Neural crest cell (in vitro differentiated cells): Measurements from ENCODE around the gene CHAF1A. TPM values are rescaled to one million over a fixed set of nuclear protein-coding genes. Genes with fewer than 3 reads are reported as not detected.

ENCODE experiments used
- DNase-seq: peaks from one replicate; pipeline ENCODE4 v3.0.0; 2021; ENCODE audit warnings: low read depth, mixed read lengths, low spot score
- H3K27ac Mint-ChIP-seq: one replicate; pipeline ENCODE4 v1.8.0; 2021; ENCODE audit warnings: mild to moderate bottlenecking, mixed read lengths; ENCODE audit not compliant: unreplicated experiment
- H3K27me3 Mint-ChIP-seq: 2 replicates; pipeline ENCODE4 v1.8.0; 2021; ENCODE audit warnings: low read depth, mild to moderate bottlenecking, mixed read lengths
- H3K36me3 Mint-ChIP-seq: 2 replicates; pipeline ENCODE4 v1.8.0; 2021; ENCODE audit warnings: low read depth, mild to moderate bottlenecking, mixed read lengths
- H3K4me1 Mint-ChIP-seq: 2 replicates; pipeline ENCODE4 v1.8.0; 2021; ENCODE audit warnings: mixed read lengths
- H3K4me3 Mint-ChIP-seq: one replicate; pipeline ENCODE4 v1.8.0; 2021; ENCODE audit warnings: mild to moderate bottlenecking, mixed read lengths
- H3K9me3 Mint-ChIP-seq: 2 replicates; pipeline ENCODE4 v1.8.0; 2021; ENCODE audit warnings: mixed read lengths
- CTCF ChIP-seq: fragments of 200-600 bp; sonication (generic); conservative IDR thresholded peaks from 2 replicates; pipeline ENCODE4 v1.5.0; 2021; ENCODE audit warnings: antibody characterized with exemption, mild to moderate bottlenecking
- total RNA-seq: library from RNA; stranded (reverse); gene quantifications from 2 replicates; pipeline ENCODE4 v1.2.1, GENCODE V29; 2021

Gene CHAF1A
- total RNA-seq, 1 donor from 2014 or later: 120 TPM

- peak overlapping the region; percentile 91 for H3K4me3 Mint-ChIP-seq
- H3K36me3 Mint-ChIP-seq: peaks cover 4% of the 10 kb centered on the region
- peaks cover 15% of the 10 kb centered on the region for H3K4me1 Mint-ChIP-seq
- H3K27me3 Mint-ChIP-seq: no peaks in the 10 kb centered on the region
- H3K9me3 Mint-ChIP-seq: no peaks in the 10 kb centered on the region
- peak overlapping the region; percentile 74 for H3K27ac Mint-ChIP-seq
- no peak for DNase-seq
- TF ChIP-seq CTCF: no peak
Measured at GRCh38 chr19:4473763-4474513, 71.5 kb downstream of the CHAF1A start.

DNA sequence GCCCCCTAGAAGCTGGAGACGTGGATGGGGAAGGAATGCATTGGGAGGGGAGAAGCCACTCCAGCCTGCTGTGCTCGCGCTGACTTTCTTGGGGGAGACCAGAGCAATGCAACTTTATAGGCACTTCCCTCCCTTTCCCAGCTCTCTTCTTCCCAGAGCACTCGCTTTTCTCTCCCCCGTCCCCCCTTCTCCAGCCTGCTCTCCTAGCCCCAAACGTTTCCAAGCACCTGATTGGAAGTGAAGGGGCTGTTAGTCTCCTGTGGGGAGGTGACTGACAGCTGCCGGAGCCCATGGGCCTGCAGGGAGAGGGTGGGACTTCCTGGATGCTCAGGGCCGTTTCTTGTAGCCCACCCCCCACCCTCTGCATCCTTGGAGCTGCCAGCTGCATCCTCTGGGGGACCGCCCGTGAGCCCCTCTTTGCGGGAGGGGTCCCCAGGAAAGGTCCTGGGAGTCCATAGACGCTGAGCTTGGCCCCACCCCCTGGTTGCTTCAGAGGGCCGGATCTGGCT, 72.1 kb downstream of the CHAF1A start:
- H3K4me3 Mint-ChIP-seq: peak overlapping the region; percentile 91
- H3K27ac Mint-ChIP-seq: peak overlapping the region; percentile 74
- TF ChIP-seq CTCF: no peak
- H3K27me3 Mint-ChIP-seq: no peaks in the 10 kb centered on the region
- no peaks in the 10 kb centered on the region for H3K9me3 Mint-ChIP-seq
- H3K36me3 Mint-ChIP-seq: peaks cover 4% of the 10 kb centered on the region
- peaks cover 15% of the 10 kb centered on the region for H3K4me1 Mint-ChIP-seq
- DNase-seq: peak; percentile 60

DNA sequence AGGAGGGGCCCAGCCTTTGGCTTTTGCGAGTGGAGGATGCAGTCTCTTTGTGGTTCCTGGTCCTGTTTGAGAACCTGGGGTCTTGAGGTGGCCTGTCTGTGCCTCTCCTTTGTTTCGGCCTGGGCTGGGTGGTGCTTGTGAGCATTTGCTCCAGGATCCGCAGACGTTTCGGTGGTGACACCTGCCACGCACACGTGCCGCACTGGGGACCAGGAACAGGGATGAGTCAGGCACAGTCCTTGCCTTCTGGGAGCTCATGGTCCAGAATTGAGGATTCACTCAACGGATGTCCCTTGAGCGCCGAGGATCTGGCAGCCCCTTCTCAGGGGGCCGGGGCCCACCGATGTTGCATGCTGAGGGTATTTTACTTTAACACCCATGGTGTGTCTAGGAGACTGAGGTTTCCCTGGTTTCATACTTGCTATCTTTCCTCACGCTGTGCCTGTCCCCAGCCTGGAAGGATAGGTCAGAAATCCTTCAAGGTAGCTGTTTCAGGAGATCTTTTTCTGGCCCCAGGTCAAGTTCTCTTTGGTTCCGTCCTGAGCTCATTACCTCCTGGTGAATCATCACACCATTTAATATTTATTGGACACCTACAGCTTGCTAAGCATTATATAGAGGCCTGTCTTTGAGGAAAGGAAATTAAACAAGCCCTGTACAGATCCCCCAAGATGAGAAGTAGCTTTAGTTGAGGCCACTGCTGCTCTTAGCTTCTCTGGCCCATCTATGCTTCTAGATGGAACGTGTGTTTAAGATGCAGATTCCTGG, 74.8 kb downstream of the CHAF1A start:
- Mint-ChIP-seq H3K27ac (no peak overlapping the region), H3K9me3 (no peaks in the 10 kb centered on the region), H3K36me3 (peaks cover 4% of the 10 kb centered on the region), H3K4me3 (peak overlapping the region; percentile 56), H3K4me1 (peaks cover 10% of the 10 kb centered on the region), H3K27me3 (no peaks in the 10 kb centered on the region)
- no peak for DNase-seq
- TF ChIP-seq CTCF: no peak

DNA sequence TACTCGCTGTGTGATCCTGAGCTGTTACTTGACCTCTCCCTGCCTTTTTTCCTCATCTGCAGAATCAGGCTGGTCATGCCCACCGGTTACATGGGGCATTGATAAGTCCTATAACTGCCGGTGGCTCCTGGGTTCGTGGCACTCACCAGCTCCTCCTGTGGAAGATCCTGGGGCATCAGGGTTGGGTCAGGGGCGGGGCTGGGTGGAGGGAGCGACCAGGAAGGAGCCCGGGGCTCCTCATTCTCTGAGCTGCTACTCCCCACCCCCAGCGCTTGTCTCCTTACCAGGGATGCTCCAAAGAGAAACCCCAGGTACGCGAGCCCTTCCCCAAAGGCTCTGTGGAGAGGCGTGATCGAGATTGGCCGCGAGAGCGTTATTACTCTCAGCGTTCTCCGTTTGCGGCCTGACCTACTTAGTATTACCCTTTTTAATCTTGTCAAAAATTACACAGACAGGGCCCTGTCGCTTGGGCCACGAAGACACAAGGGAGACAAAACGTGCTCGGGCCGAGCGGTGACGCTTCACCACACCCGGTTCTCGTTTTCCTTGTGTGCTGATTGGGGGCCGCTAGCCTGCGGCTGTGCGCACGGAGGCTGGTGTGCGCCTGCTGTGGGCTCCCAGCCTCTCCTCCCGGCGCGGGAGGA, 80.4 kb downstream of the CHAF1A start:
- no peak overlapping the region for H3K27ac Mint-ChIP-seq
- H3K4me1 Mint-ChIP-seq: no peaks in the 10 kb centered on the region
- no peaks in the 10 kb centered on the region for H3K27me3 Mint-ChIP-seq
- no peak for TF ChIP-seq CTCF
- H3K36me3 Mint-ChIP-seq: peaks cover 6% of the 10 kb centered on the region
- no peaks in the 10 kb centered on the region for H3K9me3 Mint-ChIP-seq
- no peak for DNase-seq
- H3K4me3 Mint-ChIP-seq: no peak overlapping the region

DNA sequence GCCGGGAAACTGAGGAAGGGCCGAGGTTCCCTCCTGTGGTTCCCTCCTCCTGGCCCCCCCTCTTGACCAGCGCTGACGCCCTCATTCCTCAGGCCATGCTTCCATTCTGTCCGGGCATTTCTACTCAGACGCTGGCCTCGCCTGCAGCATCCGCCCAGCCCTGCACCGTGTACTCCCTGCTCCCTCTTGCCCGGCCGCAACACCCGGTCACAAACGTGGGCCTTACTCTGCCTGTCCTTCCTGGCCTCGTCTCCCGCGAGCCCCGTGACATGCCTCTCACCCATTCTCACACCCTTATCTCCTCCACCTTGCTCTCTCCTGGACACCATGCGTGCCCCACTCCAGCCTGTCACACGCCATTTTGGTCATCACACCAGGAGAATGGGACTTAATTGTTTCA, 80.9 kb downstream of the CHAF1A start:
- no peak overlapping the region for H3K4me3 Mint-ChIP-seq
- no peak overlapping the region for H3K27ac Mint-ChIP-seq
- H3K27me3 Mint-ChIP-seq: no peaks in the 10 kb centered on the region
- DNase-seq: no peak
- H3K9me3 Mint-ChIP-seq: no peaks in the 10 kb centered on the region
- TF ChIP-seq CTCF: no peak
- H3K36me3 Mint-ChIP-seq: peaks cover 6% of the 10 kb centered on the region
- H3K4me1 Mint-ChIP-seq: no peaks in the 10 kb centered on the region
